GM18507 (cell line): Measurements from ENCODE around the gene PPT1.

Source experiments
- DNase-seq: peaks from one replicate; pipeline ENCODE4 v3.0.0; 2011; ENCODE audit warnings: low read depth; ENCODE audit not compliant: insufficient read length; ENCODE audit errors: extremely low spot score
- FAIRE-seq: peaks from 2 replicates; lab custom pipeline; 2011; peaks lifted over from hg19 to GRCh38; lab: Jason Lieb, UNC

PPT1 gene

GRCh38 chr1:40058453-40059337 lies 38.4 kb downstream of the PPT1 start:
- no peak for DNase-seq
- no peak for FAIRE-seq

GRCh38 chr1:40058097-40058452 lies 39.0 kb downstream of the PPT1 start:
- no peak for DNase-seq
- FAIRE-seq = no peak

DNA sequence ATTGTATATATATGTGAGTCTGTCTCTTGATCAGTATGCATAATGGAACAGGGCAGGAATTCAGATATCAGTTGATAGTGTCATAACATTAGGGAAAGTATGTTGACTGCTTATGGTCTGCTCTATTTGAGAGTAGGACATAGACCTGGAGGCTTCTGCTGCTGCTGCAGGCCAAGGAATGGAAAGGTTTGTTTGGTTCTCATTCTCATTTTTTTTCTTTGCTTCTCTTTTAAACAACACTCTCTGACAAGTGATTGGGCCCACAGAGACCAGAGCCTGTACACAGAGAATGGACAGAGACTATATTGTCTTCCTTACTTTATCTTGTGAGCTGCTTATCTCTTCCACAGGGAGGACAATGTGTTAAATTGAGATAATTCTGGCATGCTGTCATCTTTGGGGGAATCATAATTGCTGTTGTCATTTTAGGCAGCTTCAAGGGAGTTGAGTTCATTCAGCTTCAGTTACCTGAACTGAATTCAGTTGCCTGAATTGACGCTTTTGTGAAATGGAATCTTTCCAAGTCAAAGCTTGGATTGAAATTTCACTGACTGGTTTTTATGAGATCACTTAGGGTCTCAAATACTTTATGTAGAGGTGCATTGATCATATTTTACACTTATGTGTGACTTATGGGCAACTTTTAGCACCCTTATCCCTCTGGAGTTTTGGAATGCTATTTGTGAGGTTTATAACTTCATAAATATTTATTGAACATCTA lies 39.6 kb downstream of the PPT1 start:
- FAIRE-seq (no peak), DNase-seq (no peak)

- no peak for FAIRE-seq
- no peak for DNase-seq
Observed at GRCh38 chr1:40056519-40057309, 40.3 kb downstream of the PPT1 start.

DNA sequence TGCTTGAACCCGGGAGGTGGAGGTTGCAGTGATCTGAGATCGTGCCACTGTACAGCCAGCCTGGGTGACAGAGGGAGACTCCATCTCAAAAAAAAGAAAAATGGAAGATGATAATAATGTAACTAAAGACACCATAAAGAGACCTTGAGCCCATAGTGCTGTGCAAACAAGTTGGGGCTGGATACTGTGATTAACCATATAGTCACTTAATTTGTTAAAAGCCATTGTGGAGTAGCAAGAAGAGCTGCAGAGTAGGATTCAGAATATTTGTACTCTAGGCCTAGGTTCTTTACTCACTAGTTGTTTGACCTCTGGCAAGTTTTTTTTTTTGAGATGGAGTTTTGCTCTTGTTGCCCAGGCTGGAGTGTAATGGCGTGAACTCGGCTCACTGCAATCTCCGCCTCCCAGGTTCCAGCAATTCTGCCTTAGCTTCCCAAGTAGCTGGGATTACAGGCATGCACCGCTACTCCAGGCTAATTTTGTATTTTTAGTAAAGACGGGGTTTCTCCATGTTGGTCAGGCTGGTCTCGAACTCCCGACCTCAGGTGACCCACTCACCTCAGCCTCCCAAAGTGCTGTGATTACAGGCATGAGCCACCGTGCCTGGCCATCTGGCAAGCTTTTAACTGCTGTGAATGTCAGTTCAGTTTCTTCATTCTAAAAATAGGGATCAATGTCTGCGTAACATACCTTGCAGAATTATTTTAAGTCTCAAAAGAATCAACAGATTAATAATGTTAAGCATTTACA lies 43.7 kb downstream of the PPT1 start:
- no peak for DNase-seq
- no peak for FAIRE-seq

GRCh38 chr1:40050863-40051262 lies 46.2 kb downstream of the PPT1 start:
- FAIRE-seq (no peak), DNase-seq (no peak)

DNA sequence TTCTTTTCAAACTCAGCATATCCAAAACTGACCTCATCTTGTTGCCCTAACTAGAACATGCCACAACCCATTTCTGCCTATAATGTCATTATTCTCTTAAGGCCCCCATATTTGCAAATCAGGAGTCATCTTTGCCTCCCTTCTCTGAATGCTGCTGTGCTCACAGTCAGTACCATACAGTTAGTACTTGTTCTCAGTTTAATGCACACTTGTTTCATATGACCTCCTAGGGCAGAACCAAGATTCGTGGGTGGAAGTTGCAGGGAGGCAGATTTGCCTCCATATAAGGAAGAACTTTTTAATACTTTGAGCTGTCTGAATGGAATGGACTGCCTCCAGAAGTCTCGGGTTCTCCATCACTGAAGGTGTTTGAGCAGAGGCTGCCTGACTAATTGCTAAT lies 47.3 kb downstream of the PPT1 start:
- DNase-seq (no peak), FAIRE-seq (no peak)

DNA sequence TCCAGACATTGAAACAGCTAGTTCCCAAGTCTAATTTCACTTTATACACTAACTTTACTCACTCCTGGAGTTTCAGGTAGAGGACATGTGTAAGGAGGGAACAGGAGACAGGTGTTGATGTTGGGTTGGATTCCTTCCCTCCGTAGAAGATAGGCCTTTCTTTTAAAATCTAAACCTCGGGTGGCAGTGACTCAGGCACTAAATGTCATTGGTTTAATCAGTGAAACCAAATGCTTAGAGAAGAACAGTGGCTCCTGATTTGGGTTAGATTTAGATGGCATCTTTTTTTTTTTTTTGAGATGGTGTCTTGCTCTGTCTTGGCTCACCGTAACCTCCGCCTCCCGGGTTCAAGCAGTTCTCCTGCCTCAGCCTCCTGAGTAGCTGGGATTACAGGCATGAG lies 49.3 kb downstream of the PPT1 start:
- FAIRE-seq = no peak

DNA sequence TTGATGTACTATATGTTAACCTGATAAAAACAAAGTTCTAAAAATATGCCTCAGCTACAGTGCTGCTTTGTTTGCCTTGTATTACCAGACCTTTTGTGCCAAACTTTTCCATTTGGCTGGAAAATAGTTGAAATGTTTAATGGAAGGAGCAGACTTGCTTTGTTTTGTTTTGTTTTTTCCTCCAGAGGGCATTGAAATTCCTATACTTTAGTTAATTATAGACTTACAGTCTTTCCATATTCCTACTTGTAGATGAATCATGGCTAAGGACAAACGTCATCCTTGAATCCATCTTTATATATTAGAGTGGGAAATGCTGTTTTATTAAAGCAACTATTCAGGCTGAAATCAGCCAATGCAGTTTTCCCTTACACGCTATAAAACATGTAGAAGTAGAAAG lies 49.8 kb downstream of the PPT1 start:
- DNase-seq (no peak), FAIRE-seq (no peak)

More for the DNA sequence above, 49.3 kb downstream of the PPT1 start:
- DNase-seq = no peak

DNA sequence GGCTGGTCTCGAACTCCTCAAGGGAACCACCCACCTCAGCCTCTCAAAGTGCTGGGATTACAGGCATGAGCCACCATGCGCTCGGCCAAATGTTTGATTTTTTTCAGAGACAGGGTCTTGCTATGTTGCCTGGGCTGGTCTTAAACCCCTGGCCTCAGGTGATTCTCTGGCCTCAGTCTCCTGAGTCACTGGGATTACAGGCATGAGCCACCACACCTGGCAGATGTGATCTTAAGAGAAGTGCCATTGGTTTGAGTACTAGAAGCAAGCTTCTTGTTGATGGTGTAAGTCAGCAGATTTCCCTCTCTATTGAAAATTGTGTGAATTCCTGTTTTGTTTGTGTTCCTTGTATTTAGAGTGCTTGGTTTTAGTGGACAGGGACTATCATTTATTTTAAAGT lies 51.3 kb downstream of the PPT1 start:
- FAIRE-seq = no peak

DNA sequence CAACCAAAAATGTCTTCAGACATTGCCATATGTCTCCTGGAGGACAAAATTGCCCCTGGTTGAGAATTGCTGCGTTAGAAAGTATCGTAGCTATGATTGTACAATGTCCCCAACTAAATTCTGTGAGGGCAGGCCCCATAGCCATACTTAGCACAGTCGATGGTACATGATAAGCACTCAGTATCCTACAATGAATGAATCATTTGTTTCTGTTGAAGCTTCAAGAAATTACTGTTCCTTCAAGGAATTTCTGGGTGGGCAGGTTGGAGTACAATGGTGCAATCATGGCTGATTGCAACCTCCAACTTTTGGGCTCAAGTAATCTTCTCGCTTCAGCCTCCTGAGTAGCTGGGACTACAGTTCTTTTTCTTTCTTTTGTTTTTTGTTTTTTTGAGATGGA lies 51.9 kb downstream of the PPT1 start:
- DNase-seq (no peak), FAIRE-seq (no peak)

More for the DNA sequence above, 51.3 kb downstream of the PPT1 start:
- DNase-seq = no peak

GRCh38 chr1:40044110-40044509 lies 52.9 kb downstream of the PPT1 start:
- FAIRE-seq (no peak), DNase-seq (no peak)

- FAIRE-seq (no peak), DNase-seq (no peak)
Observed at GRCh38 chr1:40042341-40042740, 54.7 kb downstream of the PPT1 start.

DNA sequence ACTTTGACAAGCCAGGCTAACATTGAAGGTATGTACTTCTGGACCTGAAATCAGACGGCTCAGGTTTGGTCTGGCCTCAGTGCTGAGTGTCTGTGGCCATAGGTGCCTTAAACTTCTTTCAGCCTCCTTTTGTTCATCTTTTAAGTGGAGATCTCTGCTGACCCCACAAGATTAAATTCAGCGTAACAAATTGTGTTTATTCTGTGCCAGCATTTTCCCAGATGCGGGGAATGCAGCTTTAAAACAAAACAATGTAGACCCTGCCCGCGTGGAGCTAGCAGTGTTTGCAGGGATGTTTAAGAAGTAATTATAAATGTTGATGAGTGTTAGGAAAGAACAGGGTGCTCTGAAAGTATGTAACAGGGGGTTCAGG lies 55.6 kb downstream of the PPT1 start:
- no peak for DNase-seq
- no peak for FAIRE-seq

GRCh38 chr1:40040511-40041465 lies 56.3 kb downstream of the PPT1 start, which contains the start of gene CAP1:
CAP1 (plus strand) TSS chr1:40040729; CDS start chr1:40059347, 18,618 bp downstream.
- FAIRE-seq (peak; percentile 96), DNase-seq (peak; percentile 91)

GRCh38 chr1:40039757-40040510 lies 57.1 kb downstream of the PPT1 start:
- FAIRE-seq = no peak
- DNase-seq = peak; percentile 75

DNA sequence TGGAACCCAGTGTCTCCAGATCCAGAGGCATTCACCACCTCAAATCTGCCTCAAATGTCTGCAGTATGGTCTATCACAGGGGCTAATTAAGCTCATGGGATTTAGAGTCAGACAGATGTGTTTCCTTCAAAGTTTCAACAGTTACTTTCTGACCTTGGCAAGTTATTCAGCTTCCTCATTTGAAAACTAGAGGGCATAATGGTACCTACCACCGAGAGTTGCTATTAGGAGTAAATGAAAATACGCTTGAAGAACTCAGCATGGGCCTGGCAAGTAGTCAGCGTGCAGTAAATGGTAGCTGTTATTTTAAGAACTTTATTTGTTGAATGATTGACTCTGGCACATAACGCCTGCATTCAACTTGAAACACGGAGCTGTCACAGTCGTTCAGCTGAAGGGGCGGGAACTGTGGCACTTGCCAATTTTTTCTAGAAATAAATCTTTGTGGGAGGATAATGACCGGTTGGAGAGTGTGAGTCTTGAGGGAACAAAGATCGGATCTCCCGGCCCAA lies 57.8 kb downstream of the PPT1 start:
- FAIRE-seq (no peak), DNase-seq (no peak)
